HG02571 (cell line): ENCODE results near the gene RTF2.
"Not testable (repeated sequence)": the region's sequence is repeated elsewhere in the genome, so short reads cannot be mapped to it uniquely, and the experiment has no call there.

Experiments
- ATAC-seq: cut with Tn5 transposase; IDR thresholded peaks from one replicate; pipeline ENCODE4 v1.9.1; 2021; ENCODE audit warnings: mild to moderate bottlenecking, moderate library complexity; ENCODE audit not compliant: unreplicated experiment

RTF2 gene

GRCh38 chr20:56483970-56484369 lies 15.5 kb downstream of the RTF2 start:
- no peak for ATAC-seq

GRCh38 chr20:56487216-56487615 lies 18.8 kb downstream of the RTF2 start:
- ATAC-seq: no peak

- ATAC-seq: no peak
Observed at GRCh38 chr20:56488566-56488965, 20.1 kb downstream of the RTF2 start.

- ATAC-seq: no peak
Observed at GRCh38 chr20:56501116-56501515, 32.7 kb downstream of the RTF2 start.

GRCh38 chr20:56503916-56504315 lies 35.5 kb downstream of the RTF2 start:
- no peak for ATAC-seq

GRCh38 chr20:56504373-56505005 lies 36.1 kb downstream of the RTF2 start:
- ATAC-seq: no peak

- ATAC-seq: no peak
Observed at GRCh38 chr20:56506103-56506502, 37.7 kb downstream of the RTF2 start.

GRCh38 chr20:56511926-56512325 lies 43.5 kb downstream of the RTF2 start:
- ATAC-seq: no peak

- no peak for ATAC-seq
Observed at GRCh38 chr20:56513161-56514150, 45.0 kb downstream of the RTF2 start.

GRCh38 chr20:56516631-56517030 lies 48.2 kb downstream of the RTF2 start:
- ATAC-seq: no peak

GRCh38 chr20:56517211-56517610 lies 48.8 kb downstream of the RTF2 start:
- no peak for ATAC-seq

- ATAC-seq: no peak
Observed at GRCh38 chr20:56517641-56518040, 49.2 kb downstream of the RTF2 start.

GRCh38 chr20:56518126-56518525 lies 49.7 kb downstream of the RTF2 start:
- ATAC-seq: no peak

GRCh38 chr20:56518721-56519398 lies 50.4 kb downstream of the RTF2 start:
- no peak for ATAC-seq

GRCh38 chr20:56519551-56519950 lies 51.1 kb downstream of the RTF2 start:
- no peak for ATAC-seq

GRCh38 chr20:56520180-56520579 lies 51.8 kb downstream of the RTF2 start:
- ATAC-seq: no peak

GRCh38 chr20:56520746-56521354 lies 52.4 kb downstream of the RTF2 start:
- ATAC-seq: not testable (repeated sequence)

GRCh38 chr20:56522311-56522710 lies 53.9 kb downstream of the RTF2 start:
- ATAC-seq: no peak

- not testable (repeated sequence) for ATAC-seq
Observed at GRCh38 chr20:56524444-56524843, 56.0 kb downstream of the RTF2 start, which contains the start of gene FAM209A. FAM209A (plus strand) TSS chr20:56524744; CDS start chr20:56524809, 65 bp downstream.

GRCh38 chr20:56527521-56527920 lies 59.1 kb downstream of the RTF2 start:
- no peak for ATAC-seq

- not testable (repeated sequence) for ATAC-seq
Observed at GRCh38 chr20:56532946-56533345, 64.5 kb downstream of the RTF2 start, which contains the start of gene FAM209B. FAM209B (plus strand) TSS chr20:56533246; CDS start chr20:56533342, 96 bp downstream.
